GM23248 (cell line): ENCODE measurements around the gene PTPN1.

ENCODE experiments used
- EZH2 ChIP-seq: fragments of 200-600 bp; sonication (generic); IDR thresholded peaks from 2 replicates; pipeline ENCODE4 v1.6.1; 2018; ENCODE audit warnings: antibody characterized with exemption, mild to moderate bottlenecking; ENCODE audit not compliant: insufficient read depth, poor library complexity, severe bottlenecking
- EZH2phosphoT487 ChIP-seq: fragments of 200-600 bp; sonication (generic); IDR thresholded peaks from 2 replicates; pipeline ENCODE4 v1.6.1; 2018; ENCODE audit warnings: antibody characterized with exemption, moderate library complexity, mild to moderate bottlenecking, low read depth; ENCODE audit not compliant: insufficient read depth

DNA sequence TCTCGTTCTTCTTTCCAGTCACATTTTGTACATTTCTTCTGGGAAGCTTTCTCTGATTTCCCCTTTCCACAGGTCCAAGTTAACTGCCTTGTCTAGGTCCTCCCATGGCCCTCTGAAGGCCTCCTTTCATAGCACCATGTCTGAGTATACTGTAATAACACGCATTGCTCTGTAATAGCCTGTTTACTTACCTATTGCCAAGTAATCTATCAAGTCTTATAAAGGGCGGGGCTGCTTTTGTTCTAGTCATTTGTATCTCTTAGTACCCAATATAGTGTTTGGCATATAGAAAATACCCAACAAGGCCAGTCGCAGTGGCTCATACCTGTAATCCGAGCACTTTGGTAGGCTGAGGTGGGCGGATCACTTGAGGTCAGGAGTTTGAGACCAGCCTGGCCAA, 17.9 kb downstream of the PTPN1 start:
- TF ChIP-seq EZH2phosphoT487 (no peak), EZH2 (no peak)
